Activated T-cell treated with anti-CD3 and anti-CD28 coated beads, Interleukin-2, amount 50 U/mL, for 24 hours (primary cell): ENCODE data around the gene APMAP.

Experiments used
- DNase-seq: peaks from one replicate; pipeline ENCODE4 v3.0.0-alpha.2; 2020
- H3K27ac Mint-ChIP-seq: 2 replicates; pipeline ENCODE4 v1.8.0; 2020; ENCODE audit warnings: mild to moderate bottlenecking, mixed read lengths
- H3K27me3 Mint-ChIP-seq: 2 replicates; pipeline ENCODE4 v1.8.0; 2020; ENCODE audit warnings: mixed read lengths
- H3K36me3 Mint-ChIP-seq: 2 replicates; pipeline ENCODE4 v1.8.0; 2020; ENCODE audit warnings: low read depth, mixed read lengths
- H3K4me1 Mint-ChIP-seq: 2 replicates; pipeline ENCODE4 v1.8.0; 2020; ENCODE audit warnings: low read depth, mixed read lengths
- H3K4me3 Mint-ChIP-seq: 2 replicates; pipeline ENCODE4 v1.8.0; 2020; ENCODE audit warnings: mild to moderate bottlenecking, moderate library complexity, mixed read lengths
- H3K9me3 Mint-ChIP-seq: 2 replicates; pipeline ENCODE4 v1.8.0; 2020; ENCODE audit warnings: mixed read lengths

Gene APMAP

GRCh38 chr20:25031241-25031640, 38.7 kb upstream of the APMAP start:
- H3K4me3 Mint-ChIP-seq, result no peak overlapping the region
- peaks cover 34% of the 10 kb centered on the region for H3K36me3 Mint-ChIP-seq
- H3K27me3 Mint-ChIP-seq, result no peaks in the 10 kb centered on the region
- no peak overlapping the region for H3K27ac Mint-ChIP-seq
- H3K9me3 Mint-ChIP-seq, result no peaks in the 10 kb centered on the region
- peaks cover 28% of the 10 kb centered on the region for H3K4me1 Mint-ChIP-seq
- no peak for DNase-seq

DNA sequence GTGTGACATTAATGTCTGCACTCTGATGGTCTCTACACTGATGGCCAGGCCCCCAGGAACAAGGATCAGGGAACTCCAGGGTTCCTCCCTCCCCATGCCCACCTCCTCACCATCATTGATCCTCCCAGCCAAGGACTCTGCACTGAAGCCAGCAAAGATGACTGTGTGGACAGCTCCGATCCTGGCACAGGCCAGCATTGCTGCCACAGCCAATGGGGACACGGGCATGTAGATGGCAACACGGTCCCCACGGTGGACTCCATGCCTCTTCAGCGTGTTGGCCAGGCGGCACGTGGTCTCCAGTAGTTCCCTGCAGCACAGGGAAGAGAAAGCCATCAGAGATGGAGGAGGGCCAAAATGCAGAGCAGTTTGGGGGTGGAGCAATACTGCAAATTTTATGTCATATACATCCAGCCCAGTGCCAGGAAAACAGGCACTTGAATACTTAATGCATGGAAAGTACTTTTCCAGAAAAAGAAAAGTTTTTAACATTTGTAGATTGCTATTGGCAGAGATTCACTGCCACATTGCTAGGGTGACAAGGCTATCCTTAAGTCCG, 38.2 kb upstream of the APMAP start:
- Mint-ChIP-seq H3K36me3 (peaks cover 34% of the 10 kb centered on the region), H3K9me3 (no peaks in the 10 kb centered on the region), H3K27ac (no peak overlapping the region), H3K4me1 (peaks cover 22% of the 10 kb centered on the region), H3K4me3 (no peak overlapping the region), H3K27me3 (no peaks in the 10 kb centered on the region)
- no peak for DNase-seq

DNA sequence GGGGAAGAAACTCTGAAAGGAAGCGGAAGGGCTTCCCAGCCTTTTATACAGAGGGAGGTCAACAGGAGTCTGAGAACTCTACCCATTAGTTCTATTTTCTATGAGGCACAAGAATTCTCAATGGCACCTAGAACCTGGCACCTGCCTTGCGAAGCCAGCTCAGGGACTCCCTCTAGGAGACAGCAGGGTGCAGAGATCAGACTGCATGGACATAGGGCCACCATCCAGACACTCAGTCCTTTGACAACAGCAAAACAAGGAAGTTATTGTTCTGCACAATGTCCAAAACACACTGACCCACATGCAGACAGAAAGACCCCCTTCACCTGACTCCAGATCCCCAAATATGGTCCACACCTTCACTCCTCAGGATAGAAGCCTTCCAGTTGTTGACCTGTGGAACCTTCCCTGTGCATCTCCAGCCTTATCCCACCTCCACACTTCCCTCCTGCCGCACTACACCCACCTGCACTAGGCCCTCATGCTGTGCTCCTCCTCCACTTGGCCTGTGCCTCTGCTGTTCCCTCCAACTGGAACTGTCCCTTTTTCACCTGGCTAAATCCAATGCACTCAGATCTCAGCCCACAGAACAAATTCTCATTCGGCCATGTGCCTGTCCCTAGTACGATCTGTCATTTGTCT, 37.6 kb upstream of the APMAP start:
- Mint-ChIP-seq H3K9me3 (no peaks in the 10 kb centered on the region), H3K4me1 (peaks cover 18% of the 10 kb centered on the region), H3K4me3 (no peak overlapping the region), H3K36me3 (peaks cover 34% of the 10 kb centered on the region), H3K27me3 (no peaks in the 10 kb centered on the region), H3K27ac (no peak overlapping the region)
- DNase-seq, result no peak

- no peaks in the 10 kb centered on the region for H3K9me3 Mint-ChIP-seq
- DNase-seq, result no peak
- H3K4me3 Mint-ChIP-seq, result no peak overlapping the region
- H3K36me3 Mint-ChIP-seq, result peaks cover 45% of the 10 kb centered on the region
- no peaks in the 10 kb centered on the region for H3K27me3 Mint-ChIP-seq
- H3K4me1 Mint-ChIP-seq, result peaks cover 15% of the 10 kb centered on the region
- H3K27ac Mint-ChIP-seq, result no peak overlapping the region
These were observed 33.5 kb upstream of the APMAP start for GRCh38 chr20:25025986-25026605.

DNA sequence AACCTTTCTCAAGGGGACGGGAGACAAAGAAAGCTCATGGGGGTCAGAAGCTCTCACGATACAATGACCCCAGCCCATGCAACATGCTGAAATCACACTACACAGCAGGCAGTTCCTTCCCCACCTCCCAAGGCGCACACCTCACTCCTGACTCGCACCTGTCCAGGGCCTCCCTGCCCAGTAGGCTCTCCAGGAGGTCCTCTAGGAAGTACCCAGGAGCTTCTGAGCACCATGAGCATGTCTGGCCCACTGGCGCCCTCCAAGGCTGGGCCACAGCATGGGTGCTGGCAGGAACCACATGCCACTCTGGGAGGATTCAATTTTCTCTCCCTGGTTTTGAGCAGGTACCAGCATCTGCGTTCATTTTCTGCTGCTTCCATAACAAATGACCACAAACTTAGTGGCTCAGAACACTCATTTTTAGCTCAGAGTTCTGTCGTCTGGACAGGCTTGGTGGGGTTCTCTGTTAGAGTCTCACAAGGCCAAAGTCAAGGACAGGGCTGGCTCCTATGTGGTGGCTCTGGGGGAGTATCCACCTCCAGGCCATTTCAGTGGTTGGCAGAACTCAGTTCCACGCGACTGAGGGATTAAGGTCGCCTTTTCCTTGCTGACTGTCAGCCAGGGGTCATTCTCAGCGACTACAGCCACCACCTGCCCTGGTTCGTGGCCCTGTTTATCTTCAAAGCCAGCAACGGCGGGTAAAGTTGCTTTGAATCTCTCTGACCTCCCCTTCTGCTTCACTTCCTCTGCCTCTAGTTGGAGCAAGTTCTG, 32.7 kb upstream of the APMAP start:
- peaks cover 44% of the 10 kb centered on the region for H3K36me3 Mint-ChIP-seq
- no peak for DNase-seq
- H3K27me3 Mint-ChIP-seq, result no peaks in the 10 kb centered on the region
- no peak overlapping the region for H3K4me3 Mint-ChIP-seq
- H3K27ac Mint-ChIP-seq, result no peak overlapping the region
- no peaks in the 10 kb centered on the region for H3K9me3 Mint-ChIP-seq
- peaks cover 14% of the 10 kb centered on the region for H3K4me1 Mint-ChIP-seq

DNA sequence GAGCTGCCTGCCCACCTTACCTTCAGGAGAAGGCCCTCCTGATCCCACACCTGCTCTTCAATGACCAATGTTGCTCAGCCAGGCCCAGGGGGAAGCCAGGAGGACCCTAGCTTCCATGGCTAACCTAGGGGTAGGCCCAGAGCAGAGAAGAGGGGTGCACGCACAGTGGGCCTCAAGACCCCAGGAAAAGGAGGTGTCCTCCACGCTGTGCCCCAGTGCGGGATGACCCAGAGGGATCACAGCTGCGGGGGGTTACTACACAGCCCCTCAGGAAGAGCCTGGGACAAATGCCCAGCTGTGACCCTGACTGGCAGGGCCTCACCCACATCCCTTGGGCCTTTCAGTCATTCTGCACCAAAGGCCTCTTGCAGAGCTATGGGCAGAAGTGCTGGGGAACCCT, 31.6 kb upstream of the APMAP start:
- no peaks in the 10 kb centered on the region for H3K27me3 Mint-ChIP-seq
- peaks cover 10% of the 10 kb centered on the region for H3K4me1 Mint-ChIP-seq
- no peak overlapping the region for H3K27ac Mint-ChIP-seq
- no peak for DNase-seq
- no peak overlapping the region for H3K4me3 Mint-ChIP-seq
- no peaks in the 10 kb centered on the region for H3K9me3 Mint-ChIP-seq
- H3K36me3 Mint-ChIP-seq, result peaks cover 38% of the 10 kb centered on the region

DNA sequence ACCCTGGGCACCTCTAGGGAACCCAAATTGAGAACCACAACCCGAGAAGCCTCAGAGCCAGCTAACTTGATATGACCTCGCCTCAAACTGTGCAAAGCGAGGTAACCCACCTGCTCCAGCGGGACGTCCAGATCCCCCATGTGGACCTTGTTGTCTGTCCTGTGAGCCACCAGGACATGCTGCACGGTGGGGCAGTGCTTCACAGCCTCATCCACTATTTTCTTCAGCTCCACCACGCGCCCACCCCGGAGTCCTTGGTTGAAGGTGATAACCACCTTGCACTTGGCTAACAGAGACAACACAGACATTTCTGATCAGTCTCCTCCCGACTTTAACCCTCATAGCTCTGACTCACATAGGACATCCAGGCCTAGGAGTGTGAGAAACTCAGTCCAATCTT, 30.8 kb upstream of the APMAP start:
- Mint-ChIP-seq H3K36me3 (peaks cover 38% of the 10 kb centered on the region), H3K27me3 (no peaks in the 10 kb centered on the region), H3K4me3 (no peak overlapping the region), H3K9me3 (no peaks in the 10 kb centered on the region), H3K27ac (no peak overlapping the region), H3K4me1 (peaks cover 8% of the 10 kb centered on the region)
- DNase-seq, result no peak

GRCh38 chr20:25022680-25023079, 30.1 kb upstream of the APMAP start:
- Mint-ChIP-seq H3K27ac (no peak overlapping the region), H3K4me3 (no peak overlapping the region), H3K27me3 (no peaks in the 10 kb centered on the region), H3K36me3 (peaks cover 40% of the 10 kb centered on the region), H3K9me3 (no peaks in the 10 kb centered on the region), H3K4me1 (peaks cover 8% of the 10 kb centered on the region)
- no peak for DNase-seq

DNA sequence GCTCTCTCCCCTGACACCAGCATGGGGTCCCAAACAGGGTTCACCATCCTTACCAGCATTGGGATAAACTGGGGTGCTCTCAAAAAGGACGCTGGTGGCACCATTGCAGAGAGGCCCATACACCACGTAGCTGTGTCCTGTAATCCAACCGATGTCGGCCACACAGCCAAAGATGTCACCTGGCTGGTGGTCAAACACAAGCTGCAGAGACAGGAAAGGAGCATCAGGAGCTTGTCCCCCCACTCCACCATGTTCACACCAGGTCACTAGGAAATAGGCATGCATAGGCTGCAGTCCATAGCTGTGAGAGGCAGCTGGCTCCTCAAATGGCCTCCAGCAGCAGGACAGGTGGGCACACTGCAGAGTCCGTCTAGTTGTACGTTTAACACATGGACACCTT, 28.8 kb upstream of the APMAP start:
- Mint-ChIP-seq H3K4me3 (no peak overlapping the region), H3K36me3 (peaks cover 49% of the 10 kb centered on the region), H3K27ac (no peak overlapping the region), H3K9me3 (no peaks in the 10 kb centered on the region), H3K4me1 (peaks cover 5% of the 10 kb centered on the region), H3K27me3 (no peaks in the 10 kb centered on the region)
- DNase-seq, result no peak

DNA sequence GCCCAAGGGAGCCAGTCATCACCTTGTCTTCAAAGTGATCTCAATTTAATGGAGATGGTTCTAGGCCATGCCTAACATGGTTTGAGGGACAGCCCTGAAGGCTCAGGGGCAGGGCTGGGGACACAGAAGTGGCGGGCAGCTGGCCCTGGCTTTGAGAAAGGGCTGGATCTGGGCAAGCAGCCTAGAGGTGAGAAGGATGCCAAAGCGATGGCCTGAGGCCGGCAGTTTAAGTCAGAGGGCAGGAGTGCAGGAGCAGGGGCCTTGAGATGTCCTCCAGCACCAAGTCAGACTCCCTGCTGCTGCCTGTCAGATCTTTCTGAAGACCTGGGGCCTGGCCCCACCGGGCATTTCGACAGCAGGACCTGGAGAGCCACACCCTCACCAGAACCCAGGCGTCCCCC, 28.4 kb upstream of the APMAP start:
- Mint-ChIP-seq H3K27ac (no peak overlapping the region), H3K4me3 (no peak overlapping the region), H3K36me3 (peaks cover 51% of the 10 kb centered on the region)

DNA sequence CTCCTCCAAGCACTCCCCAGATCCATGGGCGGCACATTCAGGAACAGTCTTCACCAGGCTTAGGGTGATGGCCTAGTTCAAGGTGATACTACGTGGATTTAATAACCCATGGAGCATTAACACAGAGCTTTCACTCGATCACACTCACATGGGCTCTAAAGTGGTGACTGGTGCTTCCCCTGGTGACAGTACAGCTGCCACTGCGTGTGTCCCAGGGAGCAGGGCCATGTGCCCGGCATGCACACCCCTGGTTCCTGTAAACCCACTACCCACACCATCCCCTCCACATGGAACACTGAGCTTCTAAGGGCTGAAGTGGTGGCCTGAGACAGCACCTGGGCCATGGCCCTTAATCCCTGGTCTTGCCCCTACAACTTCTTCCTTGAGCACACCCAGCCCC, 27.8 kb upstream of the APMAP start:
- Mint-ChIP-seq H3K4me3 (no peak overlapping the region), H3K4me1 (peaks cover 5% of the 10 kb centered on the region), H3K9me3 (no peaks in the 10 kb centered on the region), H3K27ac (no peak overlapping the region), H3K36me3 (peaks cover 55% of the 10 kb centered on the region), H3K27me3 (no peaks in the 10 kb centered on the region)
- no peak for DNase-seq

More for the DNA sequence above, 28.4 kb upstream of the APMAP start:
- no peak for DNase-seq
- Mint-ChIP-seq H3K9me3 (no peaks in the 10 kb centered on the region), H3K27me3 (no peaks in the 10 kb centered on the region), H3K4me1 (peaks cover 5% of the 10 kb centered on the region)

DNA sequence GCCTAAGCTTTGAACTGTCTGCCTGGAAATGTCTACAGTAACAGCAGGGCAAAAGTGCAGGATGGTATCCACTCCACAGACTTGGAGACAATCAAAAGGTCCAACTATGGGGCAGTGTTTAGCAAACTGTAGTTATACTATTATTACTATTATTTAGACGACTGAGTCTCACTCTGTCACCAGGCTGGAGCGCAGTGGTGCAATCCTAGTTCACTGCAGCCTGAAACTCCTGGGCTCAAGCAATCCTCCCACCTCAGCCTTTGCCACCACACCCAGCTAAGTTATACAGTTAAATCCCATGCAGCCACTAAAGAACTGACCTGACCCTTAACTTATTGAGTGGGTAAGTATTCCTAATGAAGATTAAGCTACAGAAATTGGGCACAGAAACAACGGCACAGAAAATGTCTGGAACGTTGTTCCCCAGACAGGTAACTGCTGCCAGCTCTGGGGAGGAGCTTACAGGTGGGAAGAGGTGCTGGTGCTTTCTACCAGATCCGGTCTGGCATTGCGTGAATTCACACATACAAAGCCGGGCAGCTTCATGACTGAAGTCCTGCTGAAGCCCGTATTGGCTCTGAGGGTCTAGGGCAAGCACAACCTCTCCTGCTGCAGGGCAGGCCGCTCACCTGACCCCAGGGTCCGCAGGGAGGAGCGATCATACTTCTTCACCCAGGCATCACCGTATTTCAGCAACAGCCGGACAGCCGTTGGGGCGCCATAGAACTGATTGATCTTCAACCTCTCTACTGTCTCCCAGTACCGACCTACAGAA, 27.0 kb upstream of the APMAP start:
- H3K4me3 Mint-ChIP-seq, result no peak overlapping the region
- no peak overlapping the region for H3K27ac Mint-ChIP-seq
- no peak for DNase-seq
- no peaks in the 10 kb centered on the region for H3K9me3 Mint-ChIP-seq
- H3K27me3 Mint-ChIP-seq, result no peaks in the 10 kb centered on the region
- peaks cover 58% of the 10 kb centered on the region for H3K36me3 Mint-ChIP-seq
- H3K4me1 Mint-ChIP-seq, result peaks cover 5% of the 10 kb centered on the region

DNA sequence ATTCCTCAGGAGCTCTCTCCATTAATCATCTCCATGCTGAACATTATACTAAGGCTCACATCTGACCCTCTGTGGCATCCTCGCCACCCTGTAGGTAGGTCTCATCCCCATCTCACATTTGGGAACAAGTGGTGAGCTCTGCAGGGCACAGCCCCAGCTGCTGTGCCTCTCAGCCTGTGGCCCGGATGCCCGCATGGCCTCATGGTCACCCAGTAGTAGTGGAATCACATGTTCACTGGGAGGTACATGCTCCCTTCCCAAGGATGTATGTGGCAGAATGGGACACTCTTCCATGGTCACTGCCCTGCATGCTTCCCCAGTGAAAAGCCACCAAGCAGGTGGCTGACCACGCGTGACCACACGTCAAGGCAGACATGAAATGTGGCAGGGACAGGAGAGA, 26.3 kb upstream of the APMAP start:
- Mint-ChIP-seq H3K36me3 (peaks cover 62% of the 10 kb centered on the region), H3K4me1 (peaks cover 5% of the 10 kb centered on the region), H3K27me3 (no peaks in the 10 kb centered on the region), H3K9me3 (no peaks in the 10 kb centered on the region), H3K27ac (no peak overlapping the region), H3K4me3 (no peak overlapping the region)
- DNase-seq, result no peak

DNA sequence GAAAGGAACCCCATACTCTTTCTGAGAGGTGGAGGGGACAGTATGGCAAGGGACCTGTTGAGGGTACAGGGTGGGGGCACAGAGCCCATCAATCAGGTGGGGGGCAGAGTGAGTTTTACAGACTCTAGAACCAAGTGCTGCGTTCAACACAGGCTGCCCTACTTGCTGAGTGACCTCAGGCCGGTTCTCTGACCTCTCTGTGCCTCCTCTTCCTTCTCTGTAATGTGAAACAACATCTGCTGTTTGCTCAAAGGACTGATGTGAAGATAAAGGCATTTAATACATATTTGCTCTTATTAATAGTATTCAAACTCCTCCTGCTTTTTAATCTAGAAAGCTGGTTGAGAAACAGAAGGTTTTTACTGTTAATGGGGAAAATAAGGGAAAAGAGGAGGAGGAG, 25.9 kb upstream of the APMAP start:
- DNase-seq, result no peak
- Mint-ChIP-seq H3K4me3 (no peak overlapping the region), H3K4me1 (peaks cover under 1% of the 10 kb centered on the region), H3K27ac (no peak overlapping the region), H3K36me3 (peaks cover 62% of the 10 kb centered on the region), H3K9me3 (no peaks in the 10 kb centered on the region), H3K27me3 (no peaks in the 10 kb centered on the region)
